Activated naive CD8-positive, alpha-beta T cell treated with anti-CD3 and anti-CD28 coated beads, Interleukin-2, amount 10 ng/mL, durations not matched to agents 7 days and 5 days (primary cell): Measurements from ENCODE around the gene BRMS1. TPM values are rescaled to one million over a fixed set of nuclear protein-coding genes. Genes with fewer than 3 reads are reported as not detected.

Experiments
- ATAC-seq: fragments of 150-1000 bp; cut with Tn5 transposase; one replicate; pipeline ENCODE4 v1.10.0; 2021; ENCODE audit warnings: low read depth, moderate library complexity
- POLR2A ChIA-PET: fragments of 350-600 bp; sonication (Branson Sonifier 250); formaldehyde crosslinking; loops from one replicate; lab custom pipeline; 2021; ENCODE audit warnings: antibody characterized with exemption; lab: Charles Lee
- DNase-seq: peaks from one replicate; pipeline ENCODE4 v3.0.0; 2021
- H3K27ac Mint-ChIP-seq: one replicate; pipeline ENCODE4 v1.8.0; 2022; ENCODE audit warnings: mild to moderate bottlenecking, mixed read lengths
- H3K27me3 Mint-ChIP-seq: one replicate; pipeline ENCODE4 v1.8.0; 2022; ENCODE audit warnings: mild to moderate bottlenecking, moderate library complexity, mixed read lengths
- H3K36me3 Mint-ChIP-seq: one replicate; pipeline ENCODE4 v1.8.0; 2021; ENCODE audit warnings: mild to moderate bottlenecking, mixed read lengths
- H3K4me1 Mint-ChIP-seq: one replicate; pipeline ENCODE4 v1.8.0; 2021; ENCODE audit warnings: mixed read lengths
- H3K4me3 Mint-ChIP-seq: one replicate; pipeline ENCODE4 v1.8.0; 2022; ENCODE audit warnings: mild to moderate bottlenecking, moderate library complexity, mixed read lengths
- H3K9me3 Mint-ChIP-seq: one replicate; pipeline ENCODE4 v1.8.0; 2021; ENCODE audit warnings: mixed read lengths
- total RNA-seq, 2 experiments: library from RNA; stranded (reverse); gene quantifications; one replicate each; pipeline ENCODE4 v1.2.3, GENCODE V29; 2021

BRMS1 gene
- total RNA-seq, 2 experiments from 2014 or later, result 45.4 to 47.8 TPM

DNA sequence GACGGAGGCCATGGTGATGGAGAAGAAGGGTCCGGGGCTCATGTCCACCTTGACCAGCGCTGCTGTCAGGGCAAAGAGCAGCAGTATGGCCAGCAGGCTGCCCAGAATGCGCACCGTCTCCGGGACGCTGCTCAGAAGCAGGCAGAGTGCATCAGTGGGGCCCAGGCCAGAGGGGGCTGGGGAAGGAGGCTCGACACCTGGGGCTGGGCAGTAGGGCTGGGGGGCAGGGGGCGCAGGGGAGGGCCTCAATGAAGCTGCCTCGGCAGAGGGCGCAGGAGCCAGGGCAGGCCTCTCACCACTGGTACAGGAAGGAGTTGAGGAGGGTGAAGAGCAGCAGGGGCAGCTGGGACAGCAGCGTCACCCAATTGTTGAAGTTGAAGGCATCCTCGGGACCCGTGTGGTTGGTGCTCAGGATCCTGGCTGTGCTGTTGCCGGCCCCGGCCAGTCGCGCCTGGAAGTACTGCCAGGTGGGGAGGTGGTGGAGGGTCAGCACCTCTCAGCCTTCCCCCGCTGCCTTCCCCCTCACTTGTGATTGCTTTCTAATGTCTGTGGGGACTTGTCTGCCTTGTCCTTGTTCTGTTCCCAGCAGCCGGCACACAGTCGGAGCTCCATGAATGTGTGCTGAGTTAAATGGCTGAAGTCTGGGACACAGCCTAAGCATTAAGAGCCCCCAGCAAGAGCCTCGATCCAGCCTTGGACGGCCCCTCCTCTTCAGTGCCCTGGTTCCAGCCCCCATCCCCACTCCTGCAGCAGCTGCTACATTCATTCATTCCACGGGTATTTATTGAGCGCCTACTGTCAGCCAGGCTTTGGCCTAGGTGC lies 24.4 kb upstream of the BRMS1 start:
- Mint-ChIP-seq H3K4me1 (peaks cover 14% of the 10 kb centered on the region), H3K4me3 (no peak overlapping the region), H3K36me3 (peaks cover 2% of the 10 kb centered on the region), H3K27me3 (peaks cover 2% of the 10 kb centered on the region), H3K27ac (peak overlapping the region; percentile 15), H3K9me3 (no peaks in the 10 kb centered on the region)
- POLR2A ChIA-PET, result interaction anchor here (1.6 kb wide), 1 partner anchor 19 kb away, joined by 4 read pairs; no protein-coding TSS in a partner anchor
- DNase-seq (no peak), ATAC-seq (no peak)

DNA sequence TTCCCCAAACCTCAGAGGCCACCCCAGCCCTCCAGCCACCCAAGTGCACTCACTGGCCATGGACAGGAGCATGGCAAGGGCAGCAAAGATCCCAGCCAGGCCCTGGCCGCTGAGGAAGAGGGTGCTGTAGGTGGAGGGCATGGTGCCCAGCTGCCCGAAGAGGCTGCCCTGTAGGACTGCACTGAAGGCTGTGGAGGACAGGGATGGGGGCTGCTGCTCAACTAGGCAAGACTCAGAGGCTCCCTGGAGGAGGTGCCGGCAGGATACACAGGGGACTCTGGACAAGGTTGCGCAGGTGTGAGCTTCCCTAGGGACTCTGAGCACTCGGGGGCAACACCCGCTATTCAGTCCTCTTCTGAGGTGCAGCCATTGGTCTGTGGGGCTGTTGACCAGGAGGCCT lies 23.6 kb upstream of the BRMS1 start:
- no peak overlapping the region for H3K4me3 Mint-ChIP-seq
- H3K27ac Mint-ChIP-seq, result no peak overlapping the region
- peaks cover 2% of the 10 kb centered on the region for H3K36me3 Mint-ChIP-seq

DNA sequence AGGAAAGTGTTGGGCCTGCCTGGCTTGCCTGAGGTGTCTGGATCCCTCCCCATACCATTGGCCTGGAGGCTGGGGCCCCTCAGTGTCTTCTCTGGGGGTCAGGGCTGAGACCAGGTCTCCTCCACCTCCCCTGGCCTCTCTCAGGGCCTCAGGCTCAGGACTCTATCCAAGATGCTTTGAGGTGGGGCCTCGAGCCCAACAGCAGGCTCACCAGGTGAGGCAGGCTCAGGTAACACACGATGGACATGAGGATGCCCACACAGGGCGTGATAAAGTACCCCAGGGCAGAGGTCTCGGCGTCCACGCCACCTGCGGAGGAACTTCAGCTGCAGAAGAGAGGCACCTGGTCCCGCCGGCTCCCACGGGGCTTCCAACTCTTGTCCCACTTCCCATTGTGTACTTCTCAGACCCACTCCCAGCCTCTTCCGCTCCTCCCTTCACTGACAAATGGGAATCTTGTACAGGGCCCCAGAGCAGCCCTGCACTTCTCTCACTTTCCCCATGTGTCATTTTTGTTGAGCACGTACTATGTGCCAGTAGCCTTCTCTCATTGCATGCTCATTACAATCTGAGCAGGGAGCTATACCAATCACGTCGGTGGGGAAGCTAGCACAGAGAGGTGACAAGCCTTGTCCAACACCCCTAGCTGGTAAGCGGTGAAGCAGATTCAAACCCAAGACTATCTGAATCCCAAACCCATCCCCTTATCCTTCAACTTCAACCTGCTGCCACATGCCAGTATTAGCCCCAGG lies 22.8 kb upstream of the BRMS1 start:
- POLR2A ChIA-PET, result no interaction called here
- H3K9me3 Mint-ChIP-seq, result no peaks in the 10 kb centered on the region
- peaks cover 10% of the 10 kb centered on the region for H3K4me1 Mint-ChIP-seq
- DNase-seq (no peak), ATAC-seq (no peak)
- peaks cover 2% of the 10 kb centered on the region for H3K36me3 Mint-ChIP-seq
- H3K27me3 Mint-ChIP-seq, result no peaks in the 10 kb centered on the region
- H3K27ac Mint-ChIP-seq, result peak overlapping the region; percentile 32
- H3K4me3 Mint-ChIP-seq, result no peak overlapping the region

More for the DNA sequence above, 23.6 kb upstream of the BRMS1 start:
- DNase-seq, result no peak
- POLR2A ChIA-PET, result interaction anchor here (1.6 kb wide), 1 partner anchor 20 kb away, joined by 4 read pairs; no protein-coding TSS in a partner anchor
- H3K27me3 Mint-ChIP-seq, result no peaks in the 10 kb centered on the region
- no peaks in the 10 kb centered on the region for H3K9me3 Mint-ChIP-seq
- no peak for ATAC-seq
- peaks cover 14% of the 10 kb centered on the region for H3K4me1 Mint-ChIP-seq

DNA sequence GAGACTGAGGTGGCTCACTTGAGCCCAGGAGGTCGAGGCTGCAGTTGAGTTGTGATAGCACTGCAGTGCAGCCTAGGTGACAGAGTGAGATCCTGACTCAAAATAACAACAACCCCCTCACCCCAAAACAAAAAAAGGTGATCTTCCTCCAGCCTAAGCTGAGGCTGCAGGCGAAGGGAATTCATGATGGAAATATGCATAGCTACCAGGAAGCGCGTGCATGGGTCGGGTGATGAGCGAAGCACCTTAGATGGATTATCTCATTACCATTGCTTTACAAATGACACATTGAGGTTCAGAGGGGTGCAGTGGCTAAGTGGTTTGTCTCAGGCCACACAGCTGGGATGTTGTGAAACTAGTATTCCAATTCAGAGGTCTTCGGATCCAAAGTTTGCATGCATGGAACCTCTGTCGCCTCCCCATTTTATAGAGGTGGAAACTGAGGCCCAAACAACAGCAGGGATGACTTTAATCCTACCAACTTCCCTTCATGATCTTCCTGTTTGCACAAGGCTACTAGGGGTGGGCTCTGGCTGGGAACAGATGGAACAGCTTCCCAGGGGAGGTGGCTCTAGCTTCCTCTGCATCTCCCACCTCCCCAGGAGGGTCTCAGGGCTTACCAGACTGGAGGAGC lies 22.1 kb upstream of the BRMS1 start:
- Mint-ChIP-seq H3K9me3 (no peaks in the 10 kb centered on the region), H3K27ac (no peak overlapping the region)
- POLR2A ChIA-PET, result interaction anchor here (0.6 kb wide), 1 partner anchor 54 kb away, joined by 3 read pairs; no protein-coding TSS in a partner anchor

DNA sequence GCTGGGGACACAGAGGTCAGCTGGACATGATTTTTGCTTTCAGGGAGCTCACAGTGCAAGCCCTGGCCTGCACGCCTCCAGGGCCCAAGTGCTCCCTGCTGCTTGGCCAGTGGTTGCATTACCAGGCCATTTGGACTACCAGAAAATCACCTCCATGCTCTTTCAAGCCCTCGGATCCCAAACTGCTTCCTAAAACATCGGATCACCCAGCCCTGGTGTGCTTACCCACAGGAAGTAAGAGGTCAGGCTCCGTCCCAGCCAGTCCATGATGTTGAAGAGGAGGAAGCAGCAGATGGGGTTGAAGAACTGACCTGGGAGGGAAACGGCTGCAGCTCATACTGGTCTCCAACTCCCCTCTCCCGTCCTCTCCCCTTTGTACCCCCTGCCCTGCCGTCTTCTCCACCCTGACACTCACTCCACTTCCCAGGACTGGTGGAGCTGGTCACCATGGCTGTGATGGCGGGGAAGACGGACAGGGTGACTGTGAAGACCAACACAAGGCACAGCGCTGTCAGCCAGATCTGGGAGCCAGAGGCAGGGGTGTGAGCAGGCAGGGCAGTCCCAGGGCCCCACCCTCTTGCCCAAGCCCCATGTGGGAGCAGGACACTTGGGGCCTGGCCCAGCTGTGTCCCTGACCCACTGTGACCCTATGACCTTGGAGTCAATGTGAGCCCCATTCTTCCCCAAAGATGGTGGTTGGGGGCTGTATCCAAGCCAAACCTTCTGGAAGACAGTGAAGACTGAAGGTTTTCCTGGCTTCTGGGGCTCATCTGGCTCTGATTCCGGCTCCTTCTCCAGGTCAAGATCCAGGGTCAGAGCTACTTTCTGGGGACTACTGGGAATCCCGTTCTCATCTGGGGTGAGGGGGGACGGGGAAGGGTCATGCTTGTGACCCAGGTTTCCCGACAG lies 21.1 kb upstream of the BRMS1 start:
- Mint-ChIP-seq H3K4me3 (no peak overlapping the region), H3K27ac (no peak overlapping the region), H3K9me3 (no peaks in the 10 kb centered on the region), H3K27me3 (no peaks in the 10 kb centered on the region), H3K36me3 (peaks cover 2% of the 10 kb centered on the region), H3K4me1 (peaks cover 6% of the 10 kb centered on the region)
- ATAC-seq (no peak), DNase-seq (no peak)
- POLR2A ChIA-PET, result no interaction called here

More for the DNA sequence above, 22.1 kb upstream of the BRMS1 start:
- peaks cover 2% of the 10 kb centered on the region for H3K36me3 Mint-ChIP-seq
- no peak for ATAC-seq
- no peaks in the 10 kb centered on the region for H3K27me3 Mint-ChIP-seq
- H3K4me1 Mint-ChIP-seq, result peaks cover 6% of the 10 kb centered on the region
- no peak for DNase-seq
- no peak overlapping the region for H3K4me3 Mint-ChIP-seq

DNA sequence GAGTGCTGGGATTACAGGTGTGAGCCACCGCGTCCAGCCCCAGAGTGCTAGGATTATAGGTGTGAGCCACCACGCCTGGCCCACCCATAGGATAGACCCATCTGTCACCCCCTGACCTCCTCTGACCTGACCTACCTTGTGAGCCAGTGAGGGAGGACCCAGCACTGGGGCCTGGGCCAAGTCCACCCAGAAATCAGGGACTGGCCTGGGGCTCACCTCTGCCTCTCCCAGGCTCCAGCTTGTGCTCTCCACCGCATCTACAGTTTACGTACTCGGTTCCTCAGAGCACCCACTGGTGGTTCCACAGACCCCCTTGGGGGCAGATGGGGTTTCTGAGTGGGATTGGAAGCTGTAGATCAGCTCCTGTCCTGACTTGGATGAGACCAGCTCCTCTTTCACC lies 20.3 kb upstream of the BRMS1 start:
- no peak for ATAC-seq
- Mint-ChIP-seq H3K4me3 (no peak overlapping the region), H3K27ac (no peak overlapping the region), H3K9me3 (no peaks in the 10 kb centered on the region), H3K36me3 (peaks cover 2% of the 10 kb centered on the region), H3K4me1 (peaks cover 4% of the 10 kb centered on the region), H3K27me3 (no peaks in the 10 kb centered on the region)
- POLR2A ChIA-PET, result interaction anchor here (1.5 kb wide), 1 partner anchor 21 kb away, joined by 3 read pairs; no protein-coding TSS in a partner anchor
- no peak for DNase-seq

DNA sequence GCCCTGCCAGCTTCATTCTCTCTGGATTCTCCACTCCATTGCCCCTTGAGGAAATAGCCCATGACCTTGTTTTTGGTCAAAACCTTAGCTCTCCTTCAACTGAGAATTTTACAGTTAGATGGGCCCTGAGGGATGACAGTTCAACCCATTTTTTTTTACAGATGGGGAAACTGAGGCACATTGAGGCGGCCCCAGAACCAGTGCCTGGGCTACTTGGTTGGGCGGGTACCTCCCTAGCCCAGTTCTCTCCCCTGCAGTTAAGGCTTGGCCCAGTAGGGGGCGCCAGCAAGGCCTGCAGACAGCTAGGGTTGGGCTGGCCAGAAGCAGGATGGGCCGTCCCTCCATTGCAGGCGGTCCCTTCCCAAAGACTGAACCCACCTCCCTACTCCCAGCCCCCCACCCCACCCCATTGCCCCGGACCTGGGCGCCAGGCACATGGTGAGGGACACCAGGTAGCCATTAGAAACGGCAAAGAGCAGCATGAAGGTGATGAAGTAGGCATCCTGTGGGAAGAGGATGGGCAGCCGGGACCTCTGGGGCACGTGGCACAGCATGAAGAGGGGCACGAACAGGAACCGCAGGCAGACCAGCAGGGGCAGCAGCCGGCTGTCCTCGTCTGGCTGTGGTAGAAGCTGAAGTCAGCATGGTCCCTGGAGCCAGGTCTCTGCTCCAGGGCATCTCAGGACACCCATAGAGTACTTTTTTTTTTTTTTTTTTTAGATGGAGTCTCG lies 19.1 kb upstream of the BRMS1 start:
- peak; percentile 85 for DNase-seq
- peak; percentile 67 for ATAC-seq
- Mint-ChIP-seq H3K4me3 (no peak overlapping the region), H3K27ac (no peak overlapping the region), H3K4me1 (no peaks in the 10 kb centered on the region), H3K27me3 (no peaks in the 10 kb centered on the region), H3K36me3 (no peaks in the 10 kb centered on the region), H3K9me3 (no peaks in the 10 kb centered on the region)
- POLR2A ChIA-PET, result interaction anchor here (0.6 to 1.9 kb wide), 7 partner anchors 9 to 274 kb away, joined by 3 to 5 read pairs (median 3); partner anchors contain the start of genes B4GAT1, RBM4 and YIF1A

DNA sequence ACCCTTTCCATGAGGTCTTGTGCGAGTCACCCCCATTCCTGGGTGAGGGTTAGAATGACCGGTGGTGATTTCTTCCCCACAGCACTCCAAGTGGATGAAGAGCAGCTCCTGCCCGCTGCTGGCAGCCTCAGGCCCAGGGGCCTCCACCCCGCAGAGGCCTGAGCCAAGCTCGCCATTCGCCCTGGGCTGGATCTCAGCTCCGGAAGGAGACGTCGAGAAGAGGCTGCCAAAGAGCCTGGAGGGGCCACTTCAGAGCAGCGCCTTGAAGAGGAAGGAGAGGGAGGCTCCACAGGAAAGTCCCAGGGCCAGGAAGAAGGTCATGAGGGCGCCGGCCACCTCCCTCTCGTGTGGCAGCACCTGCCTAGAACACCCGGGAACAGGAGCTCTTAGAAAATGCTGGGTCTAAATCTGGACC lies 18.3 kb upstream of the BRMS1 start:
- no peak overlapping the region for H3K27ac Mint-ChIP-seq
- POLR2A ChIA-PET, result interaction anchor here (0.7 to 1.9 kb wide), 6 partner anchors 9 to 275 kb away, joined by 3 to 5 read pairs (median 3); partner anchors contain the start of genes B4GAT1, RBM4 and YIF1A

DNA sequence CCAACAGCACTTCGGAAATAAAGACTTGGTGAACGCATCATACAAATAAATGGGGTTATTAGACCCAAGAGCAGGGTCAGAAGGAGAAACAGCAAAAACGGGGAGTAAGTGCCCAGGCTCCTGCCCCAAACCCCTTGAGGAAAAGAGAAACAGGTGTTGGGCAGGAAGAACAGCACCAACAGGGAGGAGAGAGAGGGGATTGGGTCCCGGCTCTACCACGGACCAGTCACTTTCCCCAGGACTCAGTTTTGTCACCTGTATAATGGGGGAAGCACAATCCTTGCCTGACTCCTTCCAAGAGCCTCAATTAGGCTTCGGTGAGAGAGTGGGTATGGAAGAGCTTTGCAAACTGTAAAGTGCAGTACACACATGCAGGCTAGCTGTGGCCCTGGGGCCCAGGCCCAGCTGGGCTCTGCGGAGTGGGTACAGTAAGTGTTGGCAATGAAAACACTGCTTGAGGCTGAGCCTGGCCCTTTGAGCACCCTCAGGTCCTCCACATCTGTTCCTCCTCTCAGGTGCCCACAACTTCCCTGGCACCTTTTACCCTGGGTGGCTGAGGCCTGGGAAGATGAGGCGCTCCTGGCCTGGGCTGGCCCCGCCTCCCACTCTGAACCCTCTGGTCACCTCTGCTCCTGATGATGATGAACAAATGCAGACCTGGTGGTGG lies 17.7 kb upstream of the BRMS1 start:
- Mint-ChIP-seq H3K36me3 (no peaks in the 10 kb centered on the region), H3K27me3 (no peaks in the 10 kb centered on the region), H3K4me3 (no peak overlapping the region), H3K9me3 (no peaks in the 10 kb centered on the region), H3K27ac (no peak overlapping the region), H3K4me1 (no peaks in the 10 kb centered on the region)
- ATAC-seq (no peak), DNase-seq (no peak)
- POLR2A ChIA-PET, result interaction anchor here (0.7 to 1.9 kb wide), 4 partner anchors 10 to 74 kb away, joined by 3 to 5 read pairs (median 4); partner anchors contain the start of gene YIF1A

More for the DNA sequence above, 18.3 kb upstream of the BRMS1 start:
- Mint-ChIP-seq H3K36me3 (no peaks in the 10 kb centered on the region), H3K4me1 (no peaks in the 10 kb centered on the region), H3K27me3 (no peaks in the 10 kb centered on the region), H3K9me3 (no peaks in the 10 kb centered on the region), H3K4me3 (no peak overlapping the region)
- ATAC-seq (no peak), DNase-seq (no peak)

DNA sequence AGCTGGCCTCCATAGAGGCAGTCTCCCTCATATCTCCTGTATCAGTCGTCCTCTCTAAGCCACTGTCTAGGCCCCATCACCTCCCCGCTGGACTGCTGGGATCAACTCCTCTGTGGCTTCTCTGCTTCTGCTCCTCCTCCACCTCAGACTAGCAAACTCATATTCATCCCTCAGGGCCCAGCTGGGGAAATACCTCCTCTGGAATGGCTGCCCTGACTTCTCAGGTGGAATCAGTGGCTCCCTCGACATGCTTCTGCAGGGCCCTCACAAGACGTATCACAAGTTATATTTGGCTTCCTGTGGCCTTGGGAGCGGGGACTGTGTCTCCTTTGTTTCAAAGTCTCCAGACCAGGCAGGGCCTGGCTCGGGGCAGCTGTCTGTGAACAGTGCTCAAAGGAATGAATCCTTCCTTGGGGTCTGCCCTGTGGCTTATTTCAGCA lies 16.6 kb upstream of the BRMS1 start:
- no peak for ATAC-seq
- POLR2A ChIA-PET, result interaction anchor here (0.9 to 1.2 kb wide), 2 partner anchors 11 to 24 kb away, joined by 4 to 5 read pairs; no protein-coding TSS in a partner anchor
- Mint-ChIP-seq H3K4me3 (no peak overlapping the region), H3K36me3 (no peaks in the 10 kb centered on the region), H3K4me1 (no peaks in the 10 kb centered on the region), H3K27me3 (no peaks in the 10 kb centered on the region), H3K9me3 (no peaks in the 10 kb centered on the region), H3K27ac (no peak overlapping the region)
- DNase-seq, result no peak

DNA sequence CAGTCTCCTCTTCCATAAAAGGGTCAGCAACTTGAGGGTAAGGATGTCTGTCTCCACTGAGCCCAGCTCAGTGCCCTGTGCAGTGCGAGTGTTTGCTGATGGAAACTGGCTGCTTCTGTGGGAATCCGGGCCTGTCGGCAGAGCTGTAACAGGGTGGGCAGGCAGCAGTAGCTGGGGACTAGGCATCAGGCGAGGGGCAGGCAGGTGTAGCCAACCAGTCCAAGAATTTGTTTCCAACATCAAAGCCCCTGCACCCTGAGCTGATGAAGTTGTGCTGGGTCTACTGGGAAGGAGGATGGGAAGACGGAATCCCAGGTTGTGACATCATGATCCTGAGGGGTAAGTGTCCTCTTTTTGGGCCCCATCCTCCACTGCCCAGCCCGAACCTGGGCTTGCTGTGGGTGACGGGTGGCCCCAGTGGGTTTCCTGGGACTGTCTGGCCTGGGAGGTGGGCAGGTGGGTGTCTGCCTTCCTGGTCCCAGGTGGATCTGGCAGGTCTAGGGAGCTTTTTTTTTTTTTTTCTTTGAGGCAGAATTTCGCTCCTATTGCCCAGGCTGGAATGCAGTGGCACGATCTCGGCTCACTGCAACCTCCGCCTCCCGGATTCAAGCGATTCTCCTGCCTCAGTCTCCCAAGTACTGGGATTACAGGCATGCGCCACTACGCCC lies 15.6 kb upstream of the BRMS1 start:
- H3K36me3 Mint-ChIP-seq, result no peaks in the 10 kb centered on the region
- no peaks in the 10 kb centered on the region for H3K4me1 Mint-ChIP-seq
- ATAC-seq (no peak), DNase-seq (no peak)
- POLR2A ChIA-PET, result interaction anchor here (0.6 to 0.9 kb wide), 2 partner anchors 12 kb away, joined by 3 to 4 read pairs; no protein-coding TSS in a partner anchor
- H3K27ac Mint-ChIP-seq, result no peak overlapping the region
- no peaks in the 10 kb centered on the region for H3K9me3 Mint-ChIP-seq
- H3K4me3 Mint-ChIP-seq, result no peak overlapping the region
- H3K27me3 Mint-ChIP-seq, result no peaks in the 10 kb centered on the region
